ENCODE results near the gene BOLA1. TPM values are rescaled to one million over a fixed set of nuclear protein-coding genes. Genes with fewer than 3 reads are reported as not detected.

Gene BOLA1
- total RNA-seq, 2 donors from 2014 or later, result 10.2 to 14.7 TPM

DNA sequence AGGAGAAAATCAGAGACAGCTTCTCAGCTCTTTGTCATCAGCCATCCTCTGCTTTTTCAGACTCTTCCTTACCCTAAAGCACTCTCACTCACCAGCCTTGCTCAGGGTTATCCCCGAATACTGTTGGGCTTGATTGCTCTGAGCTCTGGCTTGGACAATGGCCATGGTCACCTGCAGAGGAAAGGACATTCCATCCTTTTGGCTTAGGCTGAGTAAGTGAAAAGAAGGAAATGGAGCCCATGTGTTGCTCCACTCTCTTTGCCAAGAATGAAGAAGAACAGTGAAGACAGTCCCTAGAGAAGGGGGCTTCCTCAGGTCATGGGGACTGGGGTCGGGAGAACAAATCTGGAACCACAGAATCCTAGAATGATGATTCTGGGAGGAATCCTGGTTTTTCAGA is 35.0 kb downstream of the BOLA1 start:
- TF ChIP-seq, protein P1, sequence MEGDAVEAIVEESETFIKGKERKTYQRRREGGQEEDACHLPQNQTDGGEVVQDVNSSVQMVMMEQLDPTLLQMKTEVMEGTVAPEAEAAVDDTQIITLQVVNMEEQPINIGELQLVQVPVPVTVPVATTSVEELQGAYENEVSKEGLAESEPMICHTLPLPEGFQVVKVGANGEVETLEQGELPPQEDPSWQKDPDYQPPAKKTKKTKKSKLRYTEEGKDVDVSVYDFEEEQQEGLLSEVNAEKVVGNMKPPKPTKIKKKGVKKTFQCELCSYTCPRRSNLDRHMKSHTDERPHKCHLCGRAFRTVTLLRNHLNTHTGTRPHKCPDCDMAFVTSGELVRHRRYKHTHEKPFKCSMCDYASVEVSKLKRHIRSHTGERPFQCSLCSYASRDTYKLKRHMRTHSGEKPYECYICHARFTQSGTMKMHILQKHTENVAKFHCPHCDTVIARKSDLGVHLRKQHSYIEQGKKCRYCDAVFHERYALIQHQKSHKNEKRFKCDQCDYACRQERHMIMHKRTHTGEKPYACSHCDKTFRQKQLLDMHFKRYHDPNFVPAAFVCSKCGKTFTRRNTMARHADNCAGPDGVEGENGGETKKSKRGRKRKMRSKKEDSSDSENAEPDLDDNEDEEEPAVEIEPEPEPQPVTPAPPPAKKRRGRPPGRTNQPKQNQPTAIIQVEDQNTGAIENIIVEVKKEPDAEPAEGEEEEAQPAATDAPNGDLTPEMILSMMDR (conservative IDR thresholded peaks at IDR 0.05), result no peak
- Histone ChIP-seq H3K4me3 (ENCODE audit: low read length) (no peak overlapping the region), H3K9ac (ENCODE audit: extremely low read depth, low read length, poor library complexity, severe bottlenecking) (no peak overlapping the region), H3K27me3 (ENCODE audit: control insufficient read depth, insufficient read depth, low read length, poor library complexity, severe bottlenecking) (no peaks in the 10 kb centered on the region), H3K36me3 (ENCODE audit: control insufficient read depth, insufficient read depth, low read length) (no peaks in the 10 kb centered on the region), H3K4me1 (ENCODE audit: control insufficient read depth, insufficient read depth, low read length) (no peaks in the 10 kb centered on the region), H3K9me3 (ENCODE audit: control insufficient read depth, low read length) (no peaks in the 10 kb centered on the region), H3K27ac (ENCODE audit: low read depth, low read length) (no peak overlapping the region)
- WGBS, 2 experiments (ENCODE audit: insufficient coverage in 1 of 2, insufficient read length in 1 of 2), result 93% methylated on average over 2 of the region's 2 CpGs; no CpG with 5 or more reads in 1 of the 2 experiments
- H3K4me3 Mint-ChIP-seq, result no peak overlapping the region
- no peak overlapping the region for H3K27ac Mint-ChIP-seq
- no peaks in the 10 kb centered on the region for H3K36me3 Mint-ChIP-seq (ENCODE audit: low read depth)
- peaks cover 4% of the 10 kb centered on the region for H3K27me3 Mint-ChIP-seq (ENCODE audit: insufficient read depth)
- H3K4me1 Mint-ChIP-seq, result peaks cover 32% of the 10 kb centered on the region
- no peak for DNase-seq
- no peaks in the 10 kb centered on the region for H3K9me3 Mint-ChIP-seq

DNA sequence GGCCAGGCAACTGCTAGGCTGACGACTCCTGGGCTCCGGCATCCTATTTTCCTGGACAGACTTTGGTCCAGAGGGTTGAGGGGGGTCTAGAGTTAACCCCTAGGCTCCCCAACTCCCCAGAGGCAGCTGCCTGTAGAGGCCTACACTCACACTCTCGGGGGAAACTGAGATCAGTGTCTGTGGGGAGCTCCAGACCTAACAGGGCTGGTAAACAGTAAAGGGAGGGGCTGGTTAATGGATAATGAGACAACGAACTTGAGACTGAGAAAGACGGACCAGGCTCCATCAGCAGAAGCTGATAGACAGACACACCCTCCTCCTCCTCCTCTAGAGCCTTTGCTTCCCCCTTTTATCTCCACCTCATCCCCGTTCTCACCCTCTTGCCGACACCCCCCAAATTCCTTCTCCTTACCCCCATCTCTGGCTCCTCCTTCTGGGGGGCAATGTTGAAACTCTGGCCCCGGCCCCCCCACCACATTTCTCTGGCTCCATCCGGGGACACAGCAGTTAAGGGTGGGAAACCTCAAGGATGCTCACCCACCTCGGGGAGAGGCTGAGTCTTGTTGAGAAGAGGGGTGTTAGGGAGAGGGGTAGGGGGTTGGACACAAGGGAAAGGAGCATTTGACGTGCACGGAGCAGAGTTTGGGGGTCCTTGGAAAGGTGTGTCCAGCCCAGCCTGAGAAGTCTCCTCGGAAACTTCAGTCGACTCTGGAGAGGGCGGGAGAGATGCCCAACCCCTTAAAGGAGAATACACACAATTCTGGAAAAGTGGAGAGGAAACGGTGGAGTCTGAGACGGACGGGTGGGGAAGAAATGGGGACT is 37.0 kb downstream of the BOLA1 start, which contains the start of gene MTMR11:
Gene MTMR11, minus strand, starts transcription at position 710 of the 822 bp plus-strand sequence. Its CDS starts 232 bp downstream, at position 478.
- Mint-ChIP-seq H3K4me1 (peaks cover 42% of the 10 kb centered on the region), H3K27ac (peak within 1 kb of the TSS; percentile 85), H3K36me3 (ENCODE audit: low read depth) (no peaks in the 10 kb centered on the region), H3K9me3 (no peaks in the 10 kb centered on the region), H3K4me3 (peak within 1 kb of the TSS; percentile 57), H3K27me3 (ENCODE audit: insufficient read depth) (peaks cover 4% of the 10 kb centered on the region)
- TF ChIP-seq, protein P1 (conservative IDR thresholded peaks at IDR 0.05), result no peak
- Histone ChIP-seq H3K36me3 (ENCODE audit: control insufficient read depth, insufficient read depth, low read length) (no peaks in the 10 kb centered on the region), H3K9ac (ENCODE audit: extremely low read depth, low read length, poor library complexity, severe bottlenecking) (no peak within 1 kb of the TSS), H3K27ac (ENCODE audit: low read depth, low read length) (no peak within 1 kb of the TSS), H3K4me3 (ENCODE audit: low read length) (peak within 1 kb of the TSS; percentile 29), H3K4me1 (ENCODE audit: control insufficient read depth, insufficient read depth, low read length) (no peaks in the 10 kb centered on the region), H3K27me3 (ENCODE audit: control insufficient read depth, insufficient read depth, low read length, poor library complexity, severe bottlenecking) (no peaks in the 10 kb centered on the region), H3K9me3 (ENCODE audit: control insufficient read depth, low read length) (no peaks in the 10 kb centered on the region)
- WGBS, 2 experiments (ENCODE audit: insufficient coverage in 1 of 2, insufficient read length in 1 of 2), result 35 to 48% methylated on average over 5 to 18 of the region's 18 CpGs
- DNase-seq, result peak; percentile 67

DNA sequence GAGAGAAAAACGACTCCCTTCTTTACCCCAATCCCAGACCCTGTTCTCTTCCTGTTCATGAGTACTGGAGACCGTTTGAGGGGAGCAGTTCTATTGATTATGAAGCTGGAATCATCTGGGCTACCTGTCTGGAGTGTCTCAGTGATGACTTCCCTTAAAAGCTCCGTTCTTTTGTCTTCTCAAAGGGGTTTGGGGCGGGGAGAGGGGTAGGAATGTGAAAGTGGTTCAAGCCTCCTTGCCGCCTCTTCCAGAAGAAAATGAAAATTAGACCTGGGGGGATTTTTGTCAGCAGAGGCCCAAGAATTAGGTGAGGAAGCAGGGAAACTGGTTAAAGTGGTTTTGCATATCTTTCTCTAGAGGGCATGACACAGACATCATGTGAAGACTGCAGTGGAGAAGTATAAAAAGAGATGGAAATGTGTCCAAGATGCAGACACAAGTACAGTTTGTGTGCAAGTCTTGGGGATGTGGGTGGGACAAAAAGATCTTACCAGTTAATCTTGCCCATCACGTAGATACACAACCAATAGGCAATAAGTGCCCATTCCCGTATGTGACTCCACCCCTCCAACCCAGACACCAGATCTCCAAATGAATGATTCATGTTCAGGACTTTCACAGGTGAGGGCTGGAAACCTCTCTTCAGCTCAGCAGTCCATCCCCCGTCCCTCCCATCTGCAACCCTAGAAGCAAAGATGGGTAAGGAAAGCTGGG is 37.8 kb downstream of the BOLA1 start:
- 30 to 39% methylated on average over 5 to 8 of the region's 8 CpGs for WGBS, 2 experiments (ENCODE audit: insufficient coverage in 1 of 2, insufficient read length in 1 of 2)
- Mint-ChIP-seq H3K9me3 (no peaks in the 10 kb centered on the region), H3K4me1 (peaks cover 42% of the 10 kb centered on the region), H3K27ac (peak overlapping the region; percentile 85), H3K4me3 (peak overlapping the region; percentile 57), H3K36me3 (ENCODE audit: low read depth) (no peaks in the 10 kb centered on the region), H3K27me3 (ENCODE audit: insufficient read depth) (no peaks in the 10 kb centered on the region)
- H3K27me3 ChIP-seq (ENCODE audit: control insufficient read depth, insufficient read depth, low read length, poor library complexity, severe bottlenecking), result no peaks in the 10 kb centered on the region
- no peaks in the 10 kb centered on the region for H3K9me3 ChIP-seq (ENCODE audit: control insufficient read depth, low read length)
- H3K36me3 ChIP-seq (ENCODE audit: control insufficient read depth, insufficient read depth, low read length), result no peaks in the 10 kb centered on the region
- H3K9ac ChIP-seq (ENCODE audit: extremely low read depth, low read length, poor library complexity, severe bottlenecking), result no peak overlapping the region
- H3K27ac ChIP-seq (ENCODE audit: low read depth, low read length), result no peak overlapping the region
- H3K4me1 ChIP-seq (ENCODE audit: control insufficient read depth, insufficient read depth, low read length), result no peaks in the 10 kb centered on the region
- peak; percentile 69 for DNase-seq
- H3K4me3 ChIP-seq (ENCODE audit: low read length), result peak overlapping the region; percentile 29
- TF ChIP-seq, protein P1 (conservative IDR thresholded peaks at IDR 0.05), result no peak

All from endodermal cell (in vitro differentiated cells).